Thyroid gland (tissue), 4 donors: ENCODE measurements around the gene UPB1. TPM values are rescaled to one million over a fixed set of nuclear protein-coding genes. Genes with fewer than 3 reads are reported as not detected.

ENCODE experiments used
- DNase-seq, 2 donors: peaks; one replicate each; pipeline ENCODE4 v3.0.0-alpha.2; 2019
- H3K27ac ChIP-seq, 3 donors: fragments of 200-600 bp; sonication (generic); 1 replicate in 2 of 3; 2 replicates in 1 of 3; pipeline ENCODE4 v1.5.1; 2016 to 2019; ENCODE audit warnings: mild to moderate bottlenecking in 1 of 3, moderate library complexity in 1 of 3
- H3K27me3 ChIP-seq: fragments of 200-600 bp; sonication (generic); one replicate; pipeline ENCODE4 v1.5.1; 2019
- H3K36me3 ChIP-seq, 2 donors: fragments of 200-600 bp; sonication (generic); one replicate each; pipeline ENCODE4 v1.5.1; 2016 to 2019
- H3K4me1 ChIP-seq, 2 donors: fragments of 200-600 bp; sonication (generic); one replicate each; pipeline ENCODE4 v1.5.1; 2017 to 2019
- H3K4me3 ChIP-seq, 3 donors: fragments of 200-600 bp; sonication (generic); replicated peaks in 1 of 3; 1 replicate in 2 of 3; 2 replicates in 1 of 3; pipeline ENCODE4 v1.5.1; 2016; ENCODE audit warnings: mild to moderate bottlenecking in 1 of 3
- H3K9me3 ChIP-seq: fragments of 200-600 bp; sonication (generic); one replicate; pipeline ENCODE4 v1.5.1; 2017
- POLR2A ChIP-seq, 2 donors: fragments of 450-650 bp; IDR thresholded peaks; one replicate each; pipeline ENCODE4 v1.6.1; 2017; ENCODE audit warnings: antibody characterized with exemption in 2 of 2, mild to moderate bottlenecking in 2 of 2, moderate library complexity in 1 of 2
- WGBS, 2 donors: methylation state at CpG; one replicate each; pipeline ENCODE4 v1.1.5; 2017; 5-methylcytosine and 5-hydroxymethylcytosine counted together
- intact Hi-C: fragments of 100-400 bp; cut with DNase I; formaldehyde crosslinking; loops from one replicate; pipeline ENCODE4 v1.15.1; 2023
- total RNA-seq, 4 donors: library from RNA; depleted of rRNA; stranded (reverse); fragments of >200 nt; gene quantifications; one replicate each; pipeline ENCODE4 v1.2.3, GENCODE V29; 2016
- TF ChIP-seq, protein P1 (sequence below), 6 experiments: fragments of 200-600 bp in 3 of 6; fragments of 450-650 bp in 3 of 6; sonication (generic) in 3 of 6; IDR thresholded peaks; one replicate each; pipeline ENCODE4 v1.5.1; 2016 to 2019; ENCODE audit warnings: antibody characterized with exemption in 6 of 6, mild to moderate bottlenecking in 2 of 6, inconsistent platforms in 1 of 6, moderate library complexity in 1 of 6

Gene UPB1
- total RNA-seq, 4 donors from 2014 or later = not detected

DNA sequence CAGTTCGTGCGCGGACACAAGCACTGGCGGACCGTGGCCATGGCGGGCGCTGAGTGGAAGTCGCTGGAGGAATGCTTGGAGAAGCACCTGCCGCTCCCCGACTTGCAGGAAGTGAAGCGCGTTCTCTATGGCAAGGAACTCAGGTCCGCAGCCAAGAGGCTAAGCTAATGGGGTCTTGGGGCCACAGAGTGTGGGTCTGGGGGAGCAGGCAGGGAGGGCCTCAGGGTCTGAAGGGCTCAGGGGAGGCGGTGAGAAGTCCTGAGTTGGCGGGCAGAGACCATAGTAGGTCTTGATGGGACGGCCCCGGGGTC lies 188 bp downstream of the UPB1 start:
- intact Hi-C loops = no loop called here
- Histone ChIP-seq H3K27me3 (no peaks in the 10 kb centered on the region), H3K9me3 (no peaks in the 10 kb centered on the region), H3K4me1 (peaks cover 4 to 9% of the 10 kb centered on the region in 2 donors), H3K4me3 (no peak overlapping the region), H3K27ac (no peak overlapping the region), H3K36me3 (no peaks in the 10 kb centered on the region)
- no peak for DNase-seq
- TF ChIP-seq POLR2A (IDR thresholded peaks at IDR 0.05) = no peak
- TF ChIP-seq, protein P1, sequence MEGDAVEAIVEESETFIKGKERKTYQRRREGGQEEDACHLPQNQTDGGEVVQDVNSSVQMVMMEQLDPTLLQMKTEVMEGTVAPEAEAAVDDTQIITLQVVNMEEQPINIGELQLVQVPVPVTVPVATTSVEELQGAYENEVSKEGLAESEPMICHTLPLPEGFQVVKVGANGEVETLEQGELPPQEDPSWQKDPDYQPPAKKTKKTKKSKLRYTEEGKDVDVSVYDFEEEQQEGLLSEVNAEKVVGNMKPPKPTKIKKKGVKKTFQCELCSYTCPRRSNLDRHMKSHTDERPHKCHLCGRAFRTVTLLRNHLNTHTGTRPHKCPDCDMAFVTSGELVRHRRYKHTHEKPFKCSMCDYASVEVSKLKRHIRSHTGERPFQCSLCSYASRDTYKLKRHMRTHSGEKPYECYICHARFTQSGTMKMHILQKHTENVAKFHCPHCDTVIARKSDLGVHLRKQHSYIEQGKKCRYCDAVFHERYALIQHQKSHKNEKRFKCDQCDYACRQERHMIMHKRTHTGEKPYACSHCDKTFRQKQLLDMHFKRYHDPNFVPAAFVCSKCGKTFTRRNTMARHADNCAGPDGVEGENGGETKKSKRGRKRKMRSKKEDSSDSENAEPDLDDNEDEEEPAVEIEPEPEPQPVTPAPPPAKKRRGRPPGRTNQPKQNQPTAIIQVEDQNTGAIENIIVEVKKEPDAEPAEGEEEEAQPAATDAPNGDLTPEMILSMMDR (IDR thresholded peaks at IDR 0.05) = no peak
- WGBS, 2 donors = 94 to 96% methylated on average over 17 of the region's 17 CpGs

GRCh38 chr22:24496234-24496633 lies 1.1 kb downstream of the UPB1 start:
- Histone ChIP-seq H3K4me1 (peaks cover 4 to 9% of the 10 kb centered on the region in 2 donors), H3K4me3 (no peak overlapping the region), H3K9me3 (no peaks in the 10 kb centered on the region), H3K36me3 (no peaks in the 10 kb centered on the region), H3K27ac (no peak overlapping the region), H3K27me3 (no peaks in the 10 kb centered on the region)
- no peak for DNase-seq
- intact Hi-C loops = no loop called here
- 83 to 86% methylated on average over 5 of the region's 5 CpGs for WGBS, 2 donors
- no peak for TF ChIP-seq POLR2A (IDR thresholded peaks at IDR 0.05)
- TF ChIP-seq, protein P1 (IDR thresholded peaks at IDR 0.05) = no peak

DNA sequence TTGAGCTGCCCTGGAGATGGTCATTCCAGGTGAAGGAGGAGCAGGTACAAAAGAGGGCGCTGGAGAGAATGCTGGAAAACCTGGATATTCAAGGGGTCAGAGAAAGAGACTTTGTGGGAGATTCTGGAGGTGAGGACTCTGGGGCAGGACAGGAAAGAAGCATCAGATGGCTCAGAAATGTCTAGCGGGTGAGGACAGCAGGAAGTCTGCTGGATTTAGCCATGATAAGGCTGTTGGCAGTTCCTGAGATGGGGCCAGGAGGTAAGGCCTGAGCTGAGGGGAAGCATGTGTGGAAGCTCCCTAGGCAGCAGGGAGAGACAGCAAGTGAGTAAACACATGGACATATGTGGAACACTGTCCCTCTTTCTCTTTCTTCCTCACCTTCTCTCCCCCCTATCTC lies 1.5 kb downstream of the UPB1 start:
- intact Hi-C loops = no loop called here
- H3K36me3 ChIP-seq = no peaks in the 10 kb centered on the region
- no peak for DNase-seq
- H3K27ac ChIP-seq = no peak overlapping the region
- H3K9me3 ChIP-seq = no peaks in the 10 kb centered on the region
- H3K4me1 ChIP-seq = peaks cover 4 to 9% of the 10 kb centered on the region in 2 donors
- H3K4me3 ChIP-seq = no peak overlapping the region
- no peak for TF ChIP-seq POLR2A (IDR thresholded peaks at IDR 0.05)
- TF ChIP-seq, protein P1 (IDR thresholded peaks at IDR 0.05) = no peak
- no peaks in the 10 kb centered on the region for H3K27me3 ChIP-seq
- 89 to 96% methylated on average over 2 of the region's 2 CpGs for WGBS, 2 donors

DNA sequence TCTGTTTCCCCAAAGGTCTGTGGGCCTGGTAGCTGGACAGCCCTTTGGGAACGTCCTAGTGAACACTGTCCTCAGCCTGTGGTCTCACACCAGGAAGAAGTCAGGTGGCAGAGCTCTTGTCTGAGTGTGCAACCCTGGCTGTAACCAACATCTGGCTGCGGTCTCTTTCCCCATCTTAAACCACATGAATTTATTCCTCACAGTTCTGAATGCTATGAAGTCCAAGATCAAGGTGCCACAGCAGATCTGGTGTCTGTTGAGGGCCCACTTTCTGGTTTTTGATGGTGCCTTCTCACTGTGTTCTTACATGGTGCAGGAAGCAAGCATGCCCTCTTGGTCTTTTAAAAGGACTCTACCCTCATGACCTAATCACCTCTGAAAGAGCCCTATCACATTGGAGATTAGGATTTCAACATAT lies 2.7 kb downstream of the UPB1 start:
- H3K36me3 ChIP-seq = no peaks in the 10 kb centered on the region
- H3K27me3 ChIP-seq = no peaks in the 10 kb centered on the region
- intact Hi-C loops = no loop called here
- 75 to 82% methylated on average over 2 of the region's 2 CpGs for WGBS, 2 donors
- no peak overlapping the region for H3K4me3 ChIP-seq
- H3K27ac ChIP-seq = no peak overlapping the region
- peaks cover 4 to 9% of the 10 kb centered on the region in 2 donors for H3K4me1 ChIP-seq
- TF ChIP-seq POLR2A (IDR thresholded peaks at IDR 0.05) = no peak
- TF ChIP-seq, protein P1 (IDR thresholded peaks at IDR 0.05) = no peak
- DNase-seq = no peak
- H3K9me3 ChIP-seq = no peaks in the 10 kb centered on the region

GRCh38 chr22:24498824-24499223 lies 3.7 kb downstream of the UPB1 start:
- 96 to 98% methylated on average over 8 to 11 of the region's 11 CpGs for WGBS, 2 donors
- TF ChIP-seq POLR2A (IDR thresholded peaks at IDR 0.05) = no peak
- TF ChIP-seq, protein P1 (IDR thresholded peaks at IDR 0.05) = no peak

More at GRCh38 chr22:24498824-24499223, 3.7 kb downstream of the UPB1 start:
- Histone ChIP-seq H3K27me3 (no peaks in the 10 kb centered on the region), H3K4me1 (peaks cover 4 to 9% of the 10 kb centered on the region in 2 donors), H3K4me3 (no peak overlapping the region), H3K36me3 (no peaks in the 10 kb centered on the region), H3K27ac (no peak overlapping the region), H3K9me3 (no peaks in the 10 kb centered on the region)
- DNase-seq = no peak
- intact Hi-C loops = no loop called here
